Subcutaneous adipose tissue (tissue), 4 donors: ENCODE results near the gene APBB2. TPM values are rescaled to one million over a fixed set of nuclear protein-coding genes. Genes with fewer than 3 reads are reported as not detected.

Experiments
- total RNA-seq, 4 donors: library from RNA; depleted of rRNA; stranded (reverse); fragments of >200 nt; gene quantifications; one replicate each; pipeline ENCODE4 v1.1.0, GENCODE V29; 2016
- TF ChIP-seq, protein P1 (sequence below): fragments of 450-650 bp; IDR thresholded peaks from one replicate; pipeline ENCODE4 v1.5.1; 2016; ENCODE audit warnings: low read depth, mild to moderate bottlenecking, control low read depth, antibody characterized with exemption, moderate library complexity

Gene APBB2
- total RNA-seq, 4 donors from 2014 or later, result 55.6 to 181 (median 124) TPM

DNA sequence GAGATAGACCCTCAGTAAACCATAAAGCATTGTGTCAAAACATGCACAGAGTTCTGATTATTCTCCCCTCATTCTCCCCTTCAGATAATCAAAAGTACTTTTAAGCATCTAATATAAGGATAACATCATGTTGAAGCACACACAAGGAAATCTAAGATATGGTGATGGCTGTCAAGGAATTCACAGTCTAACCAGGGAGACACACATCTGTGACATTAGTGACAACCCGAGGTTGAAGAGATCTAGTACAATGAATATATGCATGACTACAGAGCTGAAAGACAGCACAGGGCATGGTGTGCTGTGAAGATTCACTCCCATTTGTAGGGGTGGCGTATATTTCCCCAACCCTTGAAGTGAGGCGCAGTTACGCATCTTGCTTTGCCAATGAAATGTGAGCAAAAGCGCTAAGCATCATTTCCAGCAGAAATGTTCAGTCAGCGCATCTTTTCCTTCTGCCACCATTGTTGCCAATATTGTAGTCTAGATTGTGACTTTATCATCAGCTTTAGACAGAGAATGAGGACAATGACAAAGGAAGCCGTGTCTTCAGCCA lies 342.6 kb downstream of the APBB2 start:
- TF ChIP-seq, protein P1, sequence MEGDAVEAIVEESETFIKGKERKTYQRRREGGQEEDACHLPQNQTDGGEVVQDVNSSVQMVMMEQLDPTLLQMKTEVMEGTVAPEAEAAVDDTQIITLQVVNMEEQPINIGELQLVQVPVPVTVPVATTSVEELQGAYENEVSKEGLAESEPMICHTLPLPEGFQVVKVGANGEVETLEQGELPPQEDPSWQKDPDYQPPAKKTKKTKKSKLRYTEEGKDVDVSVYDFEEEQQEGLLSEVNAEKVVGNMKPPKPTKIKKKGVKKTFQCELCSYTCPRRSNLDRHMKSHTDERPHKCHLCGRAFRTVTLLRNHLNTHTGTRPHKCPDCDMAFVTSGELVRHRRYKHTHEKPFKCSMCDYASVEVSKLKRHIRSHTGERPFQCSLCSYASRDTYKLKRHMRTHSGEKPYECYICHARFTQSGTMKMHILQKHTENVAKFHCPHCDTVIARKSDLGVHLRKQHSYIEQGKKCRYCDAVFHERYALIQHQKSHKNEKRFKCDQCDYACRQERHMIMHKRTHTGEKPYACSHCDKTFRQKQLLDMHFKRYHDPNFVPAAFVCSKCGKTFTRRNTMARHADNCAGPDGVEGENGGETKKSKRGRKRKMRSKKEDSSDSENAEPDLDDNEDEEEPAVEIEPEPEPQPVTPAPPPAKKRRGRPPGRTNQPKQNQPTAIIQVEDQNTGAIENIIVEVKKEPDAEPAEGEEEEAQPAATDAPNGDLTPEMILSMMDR, result no peak

DNA sequence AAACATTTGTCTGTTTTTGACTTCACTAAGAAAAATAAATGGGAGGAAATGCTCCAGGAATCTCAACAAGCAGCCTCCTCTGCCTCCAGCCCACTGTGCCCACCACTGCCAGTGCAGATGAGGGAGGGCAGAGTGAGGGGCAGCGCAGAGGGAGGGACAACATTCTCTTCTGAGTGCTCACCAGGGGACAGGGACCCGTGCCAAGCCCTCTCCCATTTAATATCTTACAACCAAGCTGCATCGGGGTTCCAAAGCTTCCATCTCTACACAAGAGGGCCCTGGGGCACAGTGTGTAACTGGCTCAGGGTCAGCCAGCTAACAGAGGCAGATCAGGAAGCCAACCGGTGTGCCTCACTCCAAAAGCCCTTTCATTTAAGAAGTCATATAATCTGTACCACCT lies 344.2 kb downstream of the APBB2 start:
- TF ChIP-seq, protein P1, result no peak

DNA sequence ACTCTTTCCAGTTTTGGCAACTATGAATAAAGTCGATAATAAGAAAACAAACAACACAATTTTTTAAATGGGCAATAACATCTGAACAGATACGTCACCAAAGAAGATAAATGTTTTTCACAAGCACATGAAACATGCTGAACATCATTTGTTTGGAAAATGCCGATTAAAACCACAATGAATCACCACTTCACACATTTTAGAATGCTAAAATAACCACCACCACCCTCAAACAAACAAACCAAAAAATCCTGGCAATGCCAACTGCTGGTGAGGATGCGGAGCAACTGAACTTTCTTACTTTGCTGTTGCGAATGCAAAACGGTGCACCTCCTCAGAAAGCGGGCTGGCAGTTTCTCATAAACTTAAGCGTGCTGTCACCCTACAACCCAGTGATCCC lies 348.6 kb downstream of the APBB2 start:
- TF ChIP-seq, protein P1, result no peak

DNA sequence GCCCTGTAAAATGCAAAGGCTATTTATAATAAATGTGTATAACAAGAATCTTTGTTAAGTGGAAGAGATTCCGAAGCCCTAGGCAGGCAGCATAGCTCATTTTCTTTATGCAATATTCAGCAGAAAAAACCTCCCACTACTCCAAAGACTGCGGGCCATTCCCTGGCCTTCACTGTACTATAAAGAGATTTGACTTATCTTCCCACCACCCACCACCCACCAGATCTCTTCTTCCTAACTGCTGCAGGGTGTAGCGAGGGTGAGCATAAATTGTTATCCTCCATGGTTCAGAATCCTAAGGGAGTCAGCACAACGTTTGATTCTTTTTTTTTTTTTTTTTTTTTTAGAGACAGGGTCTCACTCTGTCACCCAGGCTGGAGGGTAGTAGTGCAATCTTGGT lies 349.8 kb downstream of the APBB2 start:
- TF ChIP-seq, protein P1, result no peak

DNA sequence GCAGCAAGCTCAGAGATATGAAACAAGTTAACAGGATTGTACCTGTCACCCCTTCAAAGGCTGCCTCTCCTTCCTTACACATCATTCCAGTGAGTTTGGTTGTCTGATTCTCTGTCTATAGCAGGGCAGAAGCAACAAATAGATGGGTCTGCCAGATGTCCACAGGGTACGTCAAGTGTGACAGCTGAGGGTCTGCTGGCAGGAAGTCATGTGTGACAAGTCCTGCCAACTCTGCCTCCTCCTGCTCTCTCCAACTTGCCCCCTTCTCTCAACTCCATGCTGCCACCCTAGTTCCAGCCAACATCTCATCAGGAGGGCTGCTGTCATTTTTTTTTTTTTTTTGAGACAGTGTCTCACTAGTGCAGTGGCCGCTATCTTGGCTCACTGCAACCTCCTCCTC lies 355.4 kb downstream of the APBB2 start:
- TF ChIP-seq, protein P1, result no peak

DNA sequence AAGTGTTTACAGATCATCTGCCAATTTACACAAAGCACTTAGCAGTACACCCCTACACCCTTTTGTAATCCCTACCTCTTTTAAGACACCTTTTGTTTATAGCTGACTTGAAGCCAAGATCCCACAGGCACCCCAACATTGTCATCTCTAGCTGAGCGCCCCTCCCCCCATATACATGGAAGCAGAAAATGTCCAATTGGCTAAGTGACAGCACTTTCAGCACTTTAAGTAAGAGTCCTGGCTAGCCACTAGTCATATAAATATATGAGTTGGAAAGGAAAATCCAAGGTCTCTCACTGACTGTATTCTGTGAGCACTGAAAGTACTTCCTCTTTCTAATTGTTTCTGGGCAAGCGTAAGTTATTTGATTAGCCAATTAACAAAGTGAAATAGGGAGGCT lies 356.4 kb downstream of the APBB2 start:
- TF ChIP-seq, protein P1, result no peak

DNA sequence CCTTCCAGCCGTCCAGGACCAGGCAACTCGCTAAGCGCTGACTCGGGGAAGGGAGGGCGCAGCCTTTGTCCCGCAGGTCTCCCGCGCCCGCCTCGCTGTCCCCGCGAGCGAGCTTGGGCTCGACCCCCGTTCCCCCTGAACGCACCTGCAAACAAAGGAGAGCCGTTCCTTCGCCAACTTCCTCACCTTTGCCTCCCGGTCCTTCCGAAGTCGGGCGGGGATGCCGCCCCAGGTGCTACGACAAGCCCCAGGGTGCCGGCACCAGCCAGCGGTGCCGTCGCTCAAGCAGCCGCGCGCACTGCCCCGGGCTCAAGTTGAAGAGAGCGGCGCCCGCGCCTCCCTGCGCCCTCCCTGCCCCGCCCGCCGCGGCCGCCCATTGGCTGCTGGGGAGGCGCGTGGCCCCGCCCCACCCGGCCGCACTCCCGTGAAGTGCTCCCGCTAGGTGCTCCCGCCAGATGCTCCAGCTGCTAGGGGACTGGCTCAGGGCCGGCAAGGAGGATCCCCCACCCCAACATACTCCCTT lies 357.4 kb downstream of the APBB2 start:
- TF ChIP-seq, protein P1, result no peak
